Measurements from ENCODE around the gene CRYBG1.
"Not testable (repeated sequence)": the region's sequence is repeated elsewhere in the genome, so short reads cannot be mapped to it uniquely, and the experiment has no call there.

CRYBG1 gene

GRCh38 chr6:106373502-106374239 lies 13.2 kb downstream of the CRYBG1 start:
- no peak for DNase-seq

- DNase-seq: no peak
These were observed 16.6 kb downstream of the CRYBG1 start for GRCh38 chr6:106377061-106377540.

GRCh38 chr6:106379951-106380350 lies 19.4 kb downstream of the CRYBG1 start:
- no peak for DNase-seq

- DNase-seq: no peak
These were observed 19.9 kb downstream of the CRYBG1 start for GRCh38 chr6:106380407-106380806.

- no peak for DNase-seq
These were observed 20.7 kb downstream of the CRYBG1 start for GRCh38 chr6:106381223-106381622.

- DNase-seq: no peak
These were observed 21.4 kb downstream of the CRYBG1 start for GRCh38 chr6:106381881-106382280.

- no peak for DNase-seq
These were observed 23.1 kb downstream of the CRYBG1 start for GRCh38 chr6:106383573-106383972.

GRCh38 chr6:106385530-106385929 lies 25.0 kb downstream of the CRYBG1 start:
- no peak for DNase-seq

GRCh38 chr6:106387875-106388274 lies 27.4 kb downstream of the CRYBG1 start:
- DNase-seq: no peak

GRCh38 chr6:106390088-106390487 lies 29.6 kb downstream of the CRYBG1 start:
- no peak for DNase-seq

GRCh38 chr6:106396426-106397220 lies 36.1 kb downstream of the CRYBG1 start:
- no peak for DNase-seq

- DNase-seq: no peak
These were observed 36.9 kb downstream of the CRYBG1 start for GRCh38 chr6:106397431-106397830.

GRCh38 chr6:106398621-106399020 lies 38.1 kb downstream of the CRYBG1 start:
- no peak for DNase-seq

- not testable (repeated sequence) for DNase-seq
These were observed 44.5 kb downstream of the CRYBG1 start for GRCh38 chr6:106405044-106405443.

- DNase-seq: no peak
These were observed 50.5 kb downstream of the CRYBG1 start for GRCh38 chr6:106411056-106411455.

GRCh38 chr6:106411643-106412200 lies 51.2 kb downstream of the CRYBG1 start:
- peak; percentile 6 for DNase-seq

- no peak for DNase-seq
These were observed 52.5 kb downstream of the CRYBG1 start for GRCh38 chr6:106413016-106413415.

GRCh38 chr6:106413722-106414121 lies 53.2 kb downstream of the CRYBG1 start:
- DNase-seq: no peak

- no peak for DNase-seq
These were observed 55.4 kb downstream of the CRYBG1 start for GRCh38 chr6:106415921-106416320.

- DNase-seq: peak; percentile 63
These were observed 57.1 kb downstream of the CRYBG1 start for GRCh38 chr6:106417572-106418147.

- no peak for DNase-seq
These were observed 59.5 kb downstream of the CRYBG1 start for GRCh38 chr6:106419900-106420613.

GRCh38 chr6:106421496-106421895 lies 61.0 kb downstream of the CRYBG1 start:
- DNase-seq: no peak

- no peak for DNase-seq
These were observed 62.0 kb downstream of the CRYBG1 start for GRCh38 chr6:106422534-106422933.
